NCI-H1092 (cell line): ENCODE measurements around the gene ARHGEF12.

Source experiments
- DNase-seq: peaks from one replicate; lab custom pipeline; 2025; lab: John Stamatoyannopoulos, UW

Gene ARHGEF12

DNA sequence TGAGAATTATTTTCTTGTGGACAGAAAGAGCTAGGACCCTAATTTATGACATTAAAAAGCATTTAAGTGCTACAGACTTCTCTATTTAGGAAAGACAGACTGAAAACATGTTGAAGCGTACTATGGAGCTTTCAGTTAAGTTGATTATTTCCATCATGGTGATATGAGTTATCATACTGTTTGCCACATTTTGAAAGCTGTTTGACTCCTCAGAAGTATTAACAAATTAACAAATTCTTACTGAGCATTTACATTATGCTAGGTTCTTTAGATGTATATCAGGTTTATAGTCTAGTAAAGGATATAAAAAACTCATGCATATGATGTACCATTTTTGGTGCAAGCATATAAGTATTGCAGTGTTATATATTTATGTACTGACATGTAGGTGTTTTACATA lies 50.1 kb downstream of the ARHGEF12 start:
- DNase-seq, result no peak

DNA sequence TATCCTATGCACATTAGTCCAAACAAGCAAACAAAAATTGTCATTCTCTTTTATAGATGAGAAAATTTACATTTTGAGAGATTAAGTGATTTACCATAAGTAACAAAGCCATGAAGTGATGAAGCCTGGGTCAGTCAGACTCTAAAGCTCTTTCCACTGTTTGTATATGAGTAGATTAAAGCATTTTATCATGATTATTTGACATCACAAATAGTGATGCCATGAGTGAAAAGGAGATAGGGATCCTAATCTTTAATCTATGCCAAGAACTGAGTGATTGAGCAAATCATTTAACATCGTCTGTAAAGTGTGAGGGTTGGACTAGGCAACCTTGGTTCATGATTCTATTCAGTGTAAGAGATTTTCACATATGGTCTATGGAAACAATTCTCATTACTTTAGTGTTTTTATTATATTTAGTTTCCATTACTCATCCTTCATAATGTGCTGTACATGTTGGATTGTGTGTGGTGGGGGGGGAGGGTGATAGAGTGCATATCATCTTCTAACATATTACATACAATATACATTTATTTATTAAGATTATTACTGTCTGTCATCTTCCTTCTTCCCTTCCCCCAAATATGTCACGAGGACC lies 50.7 kb downstream of the ARHGEF12 start:
- no peak for DNase-seq

DNA sequence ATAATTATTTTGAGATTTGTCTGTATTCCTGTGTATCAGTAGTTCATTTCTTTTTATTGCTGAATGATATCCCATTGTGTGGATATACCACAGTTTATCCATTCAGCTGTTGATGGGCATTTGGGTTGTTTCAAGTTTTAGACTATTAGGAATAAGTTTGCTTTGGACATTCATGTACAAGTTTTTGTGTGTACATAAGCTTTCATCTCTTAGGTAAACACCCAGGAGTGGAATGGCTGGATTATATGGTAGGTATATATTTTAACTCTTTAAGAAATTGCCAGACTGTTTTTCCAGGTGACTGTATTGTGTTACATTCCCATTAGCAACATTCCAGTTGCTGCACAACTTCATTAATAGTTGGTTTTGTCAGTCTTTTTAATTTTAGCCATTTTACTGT lies 52.0 kb downstream of the ARHGEF12 start:
- DNase-seq, result no peak

DNA sequence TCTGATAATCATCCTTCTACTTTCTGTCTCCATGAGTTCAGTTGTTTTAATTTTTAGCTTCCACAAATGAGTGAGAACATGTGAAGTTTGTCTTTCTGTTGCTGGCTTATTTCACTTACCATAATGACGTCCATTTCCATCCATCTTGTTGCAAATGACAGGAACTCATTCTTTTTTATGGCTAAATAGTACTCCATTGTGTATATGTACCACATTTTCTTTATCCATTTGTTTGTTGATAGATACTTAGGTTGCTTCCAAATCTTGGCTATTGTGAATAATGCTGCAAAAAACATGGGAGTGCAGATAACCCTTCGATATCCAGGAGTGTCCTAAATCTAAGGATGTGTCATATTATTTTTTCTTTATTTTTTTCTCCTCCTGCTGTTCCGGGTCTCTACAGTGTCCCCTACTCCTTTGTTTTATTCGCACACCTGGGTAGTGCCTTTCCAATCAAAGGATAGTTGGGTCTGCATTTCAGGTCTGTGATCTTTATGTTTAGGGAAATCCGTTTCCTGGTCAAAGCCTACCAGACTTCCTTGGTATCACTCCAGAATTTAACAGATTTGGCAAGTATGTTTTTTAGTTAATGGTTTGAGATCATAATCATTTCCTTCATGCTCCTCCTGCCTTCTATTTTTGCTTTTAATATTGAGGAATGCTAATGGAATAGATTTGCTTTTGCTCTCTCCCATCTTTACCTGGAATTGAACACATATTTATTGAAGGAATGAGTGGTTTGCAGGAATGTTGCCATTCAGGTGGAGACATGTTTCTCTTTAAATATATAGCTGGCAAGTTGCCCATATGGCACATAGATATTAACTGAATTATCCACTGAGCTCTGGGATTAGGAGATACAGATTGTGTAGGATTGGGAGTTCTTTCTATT lies 53.7 kb downstream of the ARHGEF12 start:
- DNase-seq, result no peak

DNA sequence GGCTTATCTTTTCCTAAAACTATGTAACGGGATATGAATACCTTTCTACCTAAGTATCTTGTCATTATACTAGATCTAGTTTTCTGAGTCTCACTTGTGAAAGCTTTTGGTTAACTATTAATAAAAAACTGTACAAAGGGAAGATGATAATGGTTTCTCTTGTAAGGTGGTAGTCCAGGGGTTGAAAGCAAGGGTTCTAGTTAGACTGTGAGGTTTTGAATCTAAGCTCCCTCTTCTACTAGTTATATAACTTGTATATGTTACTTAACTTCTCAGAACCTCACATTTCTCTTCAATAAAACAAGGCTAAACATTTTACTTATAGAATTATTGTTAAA lies 54.3 kb downstream of the ARHGEF12 start:
- DNase-seq, result no peak

DNA sequence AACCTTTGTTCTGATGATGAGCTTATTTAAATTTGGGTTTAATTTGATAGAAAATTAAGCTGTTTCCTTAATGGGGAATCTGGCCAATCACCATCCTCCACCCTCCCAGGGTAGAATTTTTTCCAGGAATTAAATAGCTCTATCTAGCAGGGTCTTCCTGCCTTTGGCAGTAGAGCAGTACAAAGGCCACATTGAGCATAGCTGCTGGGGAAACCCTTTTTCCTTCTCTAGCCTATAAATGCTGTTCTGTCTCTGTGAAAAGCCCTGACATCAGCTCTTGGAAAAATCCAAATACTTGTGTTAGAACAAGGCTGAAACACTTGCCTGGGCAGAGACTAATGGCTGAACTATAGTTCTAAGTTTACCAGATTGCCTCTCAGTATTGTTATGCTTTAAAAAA lies 55.1 kb downstream of the ARHGEF12 start:
- no peak for DNase-seq

DNA sequence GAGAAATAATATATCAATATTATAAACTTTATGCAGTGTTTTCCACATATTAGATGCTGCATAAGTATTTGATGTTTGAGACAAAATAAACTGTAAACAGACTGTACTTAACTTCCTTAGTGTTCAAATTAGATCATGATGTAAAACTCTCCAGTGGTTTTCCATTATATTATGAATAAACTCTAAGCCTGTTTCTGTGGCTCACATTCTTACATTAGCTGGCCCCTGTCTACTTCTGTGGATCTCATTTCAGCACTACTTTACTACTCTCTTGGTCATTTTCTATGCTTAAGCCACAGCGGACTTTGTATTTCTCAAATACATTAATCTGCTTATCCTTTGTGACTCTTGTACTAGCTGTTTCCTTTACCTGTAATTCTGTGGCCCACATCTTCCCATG lies 55.6 kb downstream of the ARHGEF12 start:
- DNase-seq, result no peak

DNA sequence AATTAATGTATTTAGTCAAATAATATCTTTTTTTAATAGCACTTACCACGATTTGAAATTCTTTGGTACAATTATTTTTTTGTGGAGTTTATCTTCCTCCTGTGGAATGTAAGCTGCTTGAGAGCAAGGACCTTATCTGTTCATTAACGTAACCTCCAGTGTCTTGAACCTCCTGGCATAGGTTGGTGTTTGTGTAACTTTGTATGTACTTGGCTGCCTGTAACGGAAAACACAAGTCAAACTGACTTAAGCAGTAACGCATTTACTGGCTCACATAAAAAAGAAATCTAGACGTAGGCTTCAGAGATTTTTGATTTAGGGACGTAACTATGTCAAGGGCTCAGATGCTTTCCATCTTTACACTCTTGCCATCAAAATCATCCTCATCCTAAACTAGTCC lies 56.1 kb downstream of the ARHGEF12 start:
- no peak for DNase-seq

DNA sequence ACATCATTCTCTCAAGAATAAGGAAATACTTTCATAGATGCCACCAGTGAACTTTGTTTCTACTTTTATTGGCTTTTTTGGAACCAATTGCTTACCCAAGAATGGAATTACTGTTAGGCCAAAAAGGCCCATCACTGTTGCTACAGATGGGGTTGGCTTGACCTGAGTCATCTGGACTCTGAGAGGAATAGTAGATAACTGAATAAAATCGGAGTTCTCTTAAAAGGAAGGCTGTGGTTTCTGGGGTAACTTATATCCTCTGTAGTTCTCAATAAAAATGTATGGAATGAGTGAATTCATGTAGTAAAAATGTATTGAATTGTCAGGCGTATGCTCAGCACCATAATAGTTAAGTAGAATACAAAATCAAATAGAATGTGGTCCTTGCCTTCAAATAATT lies 56.6 kb downstream of the ARHGEF12 start:
- DNase-seq, result no peak

DNA sequence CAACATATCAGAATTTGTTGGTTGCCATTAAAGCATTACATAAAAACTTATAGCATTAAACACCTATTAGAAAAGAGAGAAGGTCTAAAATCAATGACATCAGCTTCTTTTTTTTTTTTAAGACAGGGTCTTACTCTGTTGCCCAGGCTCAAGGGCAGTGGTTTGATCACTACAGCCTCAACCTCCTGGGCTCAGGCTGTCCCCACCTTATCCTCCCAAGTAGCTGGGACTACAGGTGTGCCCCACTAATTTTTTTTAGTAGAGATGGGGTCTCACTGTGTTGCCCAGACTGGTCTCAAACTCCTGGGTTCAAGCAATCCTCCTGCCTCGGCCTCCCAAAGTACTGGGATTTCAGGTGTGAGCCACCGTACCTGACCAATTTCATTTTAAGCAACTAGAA lies 57.9 kb downstream of the ARHGEF12 start:
- no peak for DNase-seq

DNA sequence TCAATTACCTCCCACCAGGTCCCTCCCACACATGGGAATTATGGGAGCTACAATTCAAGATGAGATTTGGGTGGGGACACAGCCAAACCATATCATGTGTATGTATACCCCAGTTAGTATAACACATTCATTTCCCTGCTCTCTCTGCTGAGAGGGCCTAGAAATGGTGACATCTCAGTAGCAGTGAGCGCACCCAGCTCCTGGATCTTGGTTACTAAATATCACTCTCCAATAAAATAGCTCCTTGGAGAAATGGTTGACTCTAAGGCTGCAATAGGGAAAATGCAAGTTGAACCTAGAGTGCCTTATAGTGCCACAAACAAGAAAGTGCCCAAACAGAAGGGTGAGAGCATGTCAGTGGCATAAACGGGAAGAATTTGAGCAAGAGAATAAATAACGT lies 59.6 kb downstream of the ARHGEF12 start:
- DNase-seq, result no peak

DNA sequence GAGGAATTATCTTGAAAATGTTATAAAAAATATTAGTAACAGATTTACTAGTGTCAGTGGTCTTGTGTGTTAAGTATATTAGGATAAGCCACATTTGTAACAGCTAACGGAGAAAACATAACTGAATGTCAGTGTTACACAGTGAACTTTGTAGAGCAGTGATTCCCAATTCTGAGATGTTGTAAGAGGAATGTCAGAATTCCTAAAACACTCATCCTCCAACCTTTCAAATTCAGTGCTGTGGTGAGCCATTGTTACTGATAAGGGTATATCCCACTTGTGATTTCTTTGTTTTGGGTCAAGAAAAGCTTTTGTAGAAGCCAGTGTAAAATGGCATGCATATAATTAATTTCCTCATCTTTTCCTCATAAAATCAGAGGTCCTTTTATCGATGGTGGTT lies 61.9 kb downstream of the ARHGEF12 start:
- no peak for DNase-seq

DNA sequence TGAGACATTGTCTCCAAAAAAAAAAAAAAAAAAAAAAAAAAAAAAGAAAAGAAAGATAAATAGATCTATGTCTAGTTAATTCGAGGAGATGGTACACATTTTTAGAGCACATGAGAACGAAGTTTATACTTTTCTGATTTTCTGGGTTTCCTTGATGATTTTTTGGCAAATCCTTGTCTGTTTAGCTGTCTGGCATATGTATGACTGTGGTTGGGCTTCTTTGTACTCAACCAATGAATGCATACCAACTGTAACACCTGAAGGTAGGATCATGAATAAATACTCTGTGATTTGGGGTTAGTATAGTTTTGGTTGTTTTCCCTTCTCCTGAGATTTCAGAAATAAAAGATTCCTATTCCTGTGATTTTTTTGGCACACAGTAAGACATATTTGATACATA lies 63.1 kb downstream of the ARHGEF12 start:
- no peak for DNase-seq

DNA sequence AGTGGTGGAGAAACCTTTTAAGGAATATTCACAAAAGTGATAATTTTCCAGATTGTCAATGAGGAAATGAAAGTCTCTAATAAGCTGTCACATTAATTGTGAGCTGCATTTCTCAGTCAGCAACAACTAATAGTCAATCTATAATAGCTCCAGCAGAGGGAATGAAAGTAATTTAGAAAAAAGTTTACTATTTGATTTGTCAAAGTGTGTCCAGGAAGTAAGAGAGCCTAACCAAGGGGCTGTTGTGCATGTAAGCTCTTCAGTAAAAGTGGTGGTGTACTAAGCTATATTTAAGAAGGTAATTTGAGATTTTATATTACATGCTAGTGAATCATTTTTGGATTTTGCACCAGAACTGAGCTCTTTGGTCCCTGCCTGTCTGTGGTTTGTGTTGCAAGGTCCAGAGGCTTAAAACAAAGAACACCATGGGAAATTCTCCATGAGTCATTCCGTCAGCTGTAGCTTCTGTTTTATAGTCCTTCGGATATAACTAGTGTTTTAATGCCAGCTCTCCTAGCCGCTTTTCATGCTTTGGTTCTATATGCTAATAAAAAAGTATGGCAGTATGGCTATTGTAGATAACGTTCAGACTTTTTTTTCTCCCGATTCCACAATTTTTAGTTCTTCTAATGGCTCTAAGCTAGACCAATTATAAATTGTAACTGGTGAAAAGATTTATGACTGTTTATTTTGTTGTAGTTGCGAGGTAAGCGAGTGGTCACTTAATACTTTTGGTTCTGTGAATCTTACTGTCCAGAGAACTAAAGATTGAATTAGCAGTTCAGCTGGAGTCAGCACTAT lies 64.6 kb downstream of the ARHGEF12 start:
- no peak for DNase-seq

DNA sequence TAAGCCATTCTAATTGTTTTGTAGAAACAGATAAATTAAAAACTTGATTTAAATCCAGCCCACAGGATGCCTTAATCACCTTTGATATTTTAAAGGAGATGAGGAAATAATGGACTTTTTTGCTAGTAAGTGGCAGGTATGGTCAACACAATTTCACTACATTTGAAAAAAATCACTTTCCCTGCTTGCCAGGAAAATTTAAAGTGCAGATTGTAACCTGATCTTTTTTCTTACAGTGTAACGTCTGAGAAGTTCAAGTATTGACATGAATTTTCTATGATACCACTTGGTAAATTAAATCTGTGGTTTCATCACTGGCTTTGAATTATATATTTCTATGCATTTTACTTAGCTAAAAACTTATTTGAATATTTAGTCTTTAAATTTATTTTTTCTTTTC lies 65.3 kb downstream of the ARHGEF12 start:
- no peak for DNase-seq

DNA sequence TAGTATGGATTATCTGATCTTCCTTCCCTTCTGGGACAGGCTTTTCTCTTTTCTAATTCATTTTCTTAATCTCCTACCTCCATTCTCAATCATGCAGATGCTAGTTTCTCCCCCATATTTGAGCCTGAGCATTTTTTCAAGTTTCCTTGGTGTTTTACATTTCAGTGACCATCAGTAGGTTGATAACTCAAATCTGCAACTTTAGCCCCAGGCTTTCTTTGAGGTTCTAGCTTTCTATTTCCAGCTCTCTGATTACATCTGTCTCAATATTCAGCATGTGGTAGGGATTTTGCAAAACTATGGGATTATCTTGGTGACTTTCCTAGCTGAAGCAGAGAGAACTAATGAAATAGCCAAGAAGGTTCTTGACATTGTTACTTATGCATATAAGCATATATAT lies 67.8 kb downstream of the ARHGEF12 start:
- no peak for DNase-seq

DNA sequence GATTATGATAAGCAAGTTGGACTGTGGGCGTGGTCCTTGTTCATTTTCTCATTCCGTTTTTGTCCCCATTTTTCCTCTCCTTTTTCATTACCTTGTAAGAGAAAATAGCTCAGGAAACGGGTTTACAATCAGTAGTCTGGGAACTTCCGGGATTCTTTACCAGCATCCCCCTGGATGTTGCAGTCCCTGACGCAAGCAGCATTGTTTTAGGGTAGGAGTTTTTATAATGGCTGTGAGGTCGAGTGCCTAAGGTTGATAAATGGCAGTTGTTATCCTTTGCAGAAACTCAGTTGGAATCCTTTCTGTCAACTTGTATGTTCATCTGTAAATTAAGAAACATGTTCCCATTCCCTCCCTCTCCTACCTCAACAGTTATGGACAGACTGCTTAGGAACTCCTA lies 68.3 kb downstream of the ARHGEF12 start:
- no peak for DNase-seq

DNA sequence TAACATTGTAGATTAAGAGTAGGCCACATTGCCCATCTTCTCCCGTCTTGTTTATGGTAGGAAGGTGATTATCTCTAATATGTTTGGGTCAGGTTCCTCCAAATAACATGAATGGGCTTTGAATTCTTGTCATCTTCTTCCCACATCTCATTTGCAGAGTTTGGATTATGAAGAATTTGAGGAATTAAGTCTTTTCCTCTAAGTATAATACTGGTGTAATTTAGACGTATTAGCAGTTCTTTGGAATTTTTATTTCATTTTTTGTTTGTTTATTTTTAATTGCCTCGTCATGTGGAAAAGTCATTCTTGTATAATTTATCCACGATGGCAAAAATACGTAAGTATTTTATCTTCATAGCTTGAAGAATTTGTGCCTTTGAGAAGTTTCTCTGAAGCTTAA lies 73.4 kb downstream of the ARHGEF12 start:
- no peak for DNase-seq

DNA sequence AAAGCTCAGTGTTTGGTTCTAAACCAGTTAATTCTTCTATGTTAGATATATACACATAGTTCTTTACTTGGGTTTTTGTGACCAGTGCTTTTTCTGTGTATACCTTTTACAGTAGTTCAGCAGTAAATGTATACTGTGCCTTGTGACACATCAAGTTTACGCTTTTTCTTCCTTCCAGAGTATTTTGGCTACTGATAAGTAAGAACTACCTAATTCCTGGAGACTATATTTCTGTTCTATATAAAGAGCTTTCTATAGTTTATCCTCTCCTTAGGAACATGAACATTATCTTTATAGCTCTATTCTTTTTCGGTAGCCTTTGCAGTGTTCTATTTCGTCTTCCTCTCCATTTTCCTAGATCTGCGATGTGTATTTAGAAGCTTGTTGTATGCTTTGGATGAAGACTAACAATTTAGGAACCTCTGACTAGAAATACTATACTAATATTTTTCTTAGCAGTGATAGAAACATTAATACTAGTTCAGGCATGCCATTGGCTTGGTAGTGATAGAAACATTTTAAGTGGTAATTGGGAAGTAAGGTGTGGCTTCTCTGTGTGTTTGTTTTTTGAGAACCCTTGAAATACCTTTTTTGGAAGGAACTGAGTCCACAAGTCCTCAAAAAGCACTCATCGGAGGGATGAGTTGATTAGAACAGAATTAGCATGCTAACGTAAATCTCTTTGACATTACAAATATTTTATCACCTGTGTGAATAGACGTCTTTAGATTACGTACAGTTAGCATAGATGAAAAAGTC lies 74.6 kb downstream of the ARHGEF12 start:
- no peak for DNase-seq

DNA sequence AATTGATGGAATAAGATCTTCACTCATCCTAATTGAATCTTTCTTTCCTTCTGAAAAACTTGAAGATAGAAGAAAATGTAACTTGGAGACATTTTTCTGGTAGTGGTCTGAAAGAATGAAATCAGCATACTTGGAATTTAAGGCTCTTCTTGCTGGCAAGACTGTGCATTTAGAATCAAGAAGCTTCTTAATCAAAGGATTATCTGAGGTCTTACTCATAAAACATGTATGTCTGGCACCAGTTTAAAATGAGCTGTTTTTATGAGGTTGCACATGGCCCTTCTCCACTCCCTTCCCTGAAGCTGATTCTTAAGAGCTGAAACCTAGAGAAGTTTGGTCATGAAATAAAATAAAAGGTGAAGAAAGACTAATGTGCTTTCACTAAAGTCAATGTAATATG lies 77.3 kb downstream of the ARHGEF12 start:
- no peak for DNase-seq

DNA sequence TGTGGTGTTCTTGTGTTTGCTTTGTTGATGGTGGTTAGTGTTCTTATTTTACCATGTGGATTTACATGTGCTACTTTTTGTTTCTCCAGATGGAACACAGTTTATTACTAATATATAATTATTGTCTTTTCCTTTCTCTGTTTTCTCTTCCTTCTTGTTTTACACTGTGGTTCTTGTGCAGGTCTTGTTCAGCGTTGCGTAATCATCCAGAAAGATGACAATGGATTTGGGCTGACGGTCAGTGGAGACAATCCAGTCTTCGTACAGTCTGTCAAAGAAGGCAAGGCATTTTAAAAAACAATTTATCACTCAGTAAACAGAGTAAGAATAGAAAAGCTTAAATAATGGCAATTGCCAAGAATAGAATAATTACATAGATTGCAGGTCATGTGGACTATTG lies 84.4 kb downstream of the ARHGEF12 start:
- DNase-seq, result no peak

DNA sequence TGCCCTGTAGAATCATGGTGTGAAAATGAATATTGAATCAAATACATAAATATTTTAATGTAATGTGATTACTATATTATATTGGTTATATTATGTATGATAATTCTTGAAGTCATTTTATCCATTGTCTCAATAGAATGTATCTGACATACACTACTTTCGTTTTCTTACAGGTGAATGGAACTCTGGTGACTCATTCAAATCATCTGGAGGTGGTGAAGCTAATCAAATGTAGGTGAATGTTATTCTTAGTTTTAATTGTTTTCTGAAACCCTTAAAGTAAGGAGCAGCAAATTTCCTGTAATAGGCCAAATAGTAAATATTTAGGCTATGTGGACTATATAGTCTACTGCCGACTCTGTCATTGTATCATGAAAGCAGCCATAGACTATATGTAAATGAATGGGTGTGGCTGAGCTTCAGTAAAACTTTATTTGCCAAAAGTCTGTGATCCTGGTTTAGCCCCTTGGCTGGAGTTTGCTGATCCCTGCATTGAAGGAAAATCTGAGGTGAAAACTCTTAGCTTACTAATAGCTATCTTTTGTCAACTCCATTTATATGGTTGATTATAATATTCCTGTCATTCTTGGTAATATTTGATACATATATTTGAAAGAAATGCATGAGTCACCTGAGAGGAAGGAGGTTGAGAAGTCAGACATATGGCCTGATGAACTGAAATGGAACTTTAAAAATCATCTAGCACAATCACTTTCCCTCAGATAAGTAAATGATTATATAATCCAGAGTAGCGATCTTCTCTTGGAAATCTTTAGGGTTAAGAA lies 88.2 kb downstream of the ARHGEF12 start:
- no peak for DNase-seq
